ENCODE measurements around the gene CACHD1.

The CACHD1 gene

GRCh38 chr1:64669098-64669675 is 199.3 kb downstream of the CACHD1 start:
- no peak for DNase-seq
- intact Hi-C loops (cut with DNase I) = no loop called here

GRCh38 chr1:64675718-64676345 is 205.9 kb downstream of the CACHD1 start:
- DNase-seq = peak in 1 of 42 donors; percentile 20
- intact Hi-C loops (cut with DNase I) = loop anchor here (10.0 kb wide), 1 partner anchor 411 kb away; no protein-coding TSS in a partner anchor

GRCh38 chr1:64676386-64676785 is 206.5 kb downstream of the CACHD1 start:
- DNase-seq = peak in 21 of 42 donors; percentile 8 to 69 (median 44)
- intact Hi-C loops (cut with DNase I) = loop anchor here (10.0 kb wide), 1 partner anchor 412 kb away; no protein-coding TSS in a partner anchor

- intact Hi-C loops (cut with DNase I) = loop anchor here (10.0 kb wide), 1 partner anchor 413 kb away; no protein-coding TSS in a partner anchor
- no peak for DNase-seq
Observed at GRCh38 chr1:64677532-64677931, 207.6 kb downstream of the CACHD1 start.

- no peak for DNase-seq
- intact Hi-C loops (cut with DNase I) = loop anchor here (10.0 kb wide), 1 partner anchor 414 kb away; no protein-coding TSS in a partner anchor
Observed at GRCh38 chr1:64678366-64678765, 208.4 kb downstream of the CACHD1 start.

- peak in 3 of 42 donors; percentile 12 to 53 (median 25) for DNase-seq
- intact Hi-C loops (cut with DNase I) = loop anchor here (10.0 kb wide), 1 partner anchor 414 kb away; no protein-coding TSS in a partner anchor
Observed at GRCh38 chr1:64679177-64679576, 209.2 kb downstream of the CACHD1 start.

GRCh38 chr1:64680599-64680998 is 210.7 kb downstream of the CACHD1 start:
- intact Hi-C loops (cut with DNase I) = no loop called here
- DNase-seq = no peak

GRCh38 chr1:64681043-64681442 is 211.1 kb downstream of the CACHD1 start:
- intact Hi-C loops (cut with DNase I) = no loop called here
- no peak for DNase-seq

- intact Hi-C loops (cut with DNase I) = no loop called here
Observed at GRCh38 chr1:64683419-64683818, 213.5 kb downstream of the CACHD1 start.

GRCh38 chr1:64685217-64685616 is 215.3 kb downstream of the CACHD1 start:
- intact Hi-C loops (cut with DNase I) = loop anchor here (5.0 kb wide), 1 partner anchor 142 kb away; no protein-coding TSS in a partner anchor
- DNase-seq = peak in 16 of 42 donors; percentile 5 to 73 (median 56)

More at GRCh38 chr1:64683419-64683818, 213.5 kb downstream of the CACHD1 start:
- DNase-seq = no peak

- intact Hi-C loops (cut with DNase I) = loop anchor here (5.0 kb wide), 1 partner anchor 141 kb away; no protein-coding TSS in a partner anchor
- no peak for DNase-seq
Observed at GRCh38 chr1:64685765-64686341, 215.9 kb downstream of the CACHD1 start.

- intact Hi-C loops (cut with DNase I) = loop anchor here (5.0 kb wide), 1 partner anchor 140 kb away; no protein-coding TSS in a partner anchor
- DNase-seq = peak in 19 of 42 donors; percentile 6 to 69 (median 45)
Observed at GRCh38 chr1:64686828-64687724, 217.1 kb downstream of the CACHD1 start.

GRCh38 chr1:64687725-64688327 is 217.9 kb downstream of the CACHD1 start:
- intact Hi-C loops (cut with DNase I) = loop anchor here (5.0 kb wide), 1 partner anchor 139 kb away; no protein-coding TSS in a partner anchor
- DNase-seq = peak in 9 of 42 donors; percentile 3 to 65 (median 33)

- intact Hi-C loops (cut with DNase I) = no loop called here
Observed at GRCh38 chr1:64691626-64692025, 221.7 kb downstream of the CACHD1 start.

GRCh38 chr1:64692911-64693310 is 223.0 kb downstream of the CACHD1 start:
- intact Hi-C loops (cut with DNase I) = no loop called here

More at GRCh38 chr1:64691626-64692025, 221.7 kb downstream of the CACHD1 start:
- no peak for DNase-seq

GRCh38 chr1:64693406-64693805 is 223.5 kb downstream of the CACHD1 start:
- DNase-seq = no peak
- intact Hi-C loops (cut with DNase I) = no loop called here

More at GRCh38 chr1:64692911-64693310, 223.0 kb downstream of the CACHD1 start:
- DNase-seq = no peak

- intact Hi-C loops (cut with DNase I) = no loop called here
- peak in 6 of 42 donors; percentile 15 to 57 (median 37) for DNase-seq
Observed at GRCh38 chr1:64696879-64697278, 226.9 kb downstream of the CACHD1 start.

- intact Hi-C loops (cut with DNase I) = no loop called here
- no peak for DNase-seq
Observed at GRCh38 chr1:64699327-64699726, 229.4 kb downstream of the CACHD1 start.

Measured in head of caudate nucleus (tissue), 42 donors.